Measurements from ENCODE around the gene ZNF81. TPM values are rescaled to one million over a fixed set of nuclear protein-coding genes. Genes with fewer than 3 reads are reported as not detected.

The ZNF81 gene
- total and polyA plus RNA-seq, 4 donors: 5.6 to 13.1 (median 8.4) TPM

GRCh38 chrX:47862680-47863079 is 26.0 kb downstream of the ZNF81 start:
- Histone ChIP-seq H3K27me3 (ENCODE audit: control insufficient read depth, insufficient read depth, low read length) (no peaks in the 10 kb centered on the region), H3K4me1 (ENCODE audit: control insufficient read depth, insufficient read depth, low read length) (no peaks in the 10 kb centered on the region), H3K9me3 (ENCODE audit: control insufficient read depth, insufficient read depth, low read length) (no peaks in the 10 kb centered on the region), H3K36me3 (ENCODE audit: control insufficient read depth, insufficient read depth, low read length) (no peaks in the 10 kb centered on the region), H3K4me3 (ENCODE audit: low read depth, low read length) (no peak overlapping the region), H3K27ac (ENCODE audit: low read depth, low read length) (no peak overlapping the region)
- DNase-seq (ENCODE audit: low read depth in 4 of 6, low spot score in 6 of 6): no peak
- 25% methylated on average over 2 of the region's 2 CpGs for WGBS (ENCODE audit: insufficient coverage)

GRCh38 chrX:47863187-47863586 is 26.5 kb downstream of the ZNF81 start:
- DNase-seq (ENCODE audit: low read depth in 4 of 6, low spot score in 6 of 6): peak in 1 of 6 donors; percentile 1
- H3K36me3 ChIP-seq (ENCODE audit: control insufficient read depth, insufficient read depth, low read length): no peaks in the 10 kb centered on the region
- H3K4me1 ChIP-seq (ENCODE audit: control insufficient read depth, insufficient read depth, low read length): no peaks in the 10 kb centered on the region
- no peak overlapping the region for H3K27ac ChIP-seq (ENCODE audit: low read depth, low read length)
- no CpG with 5 or more reads among the region's 2 CpGs for WGBS (ENCODE audit: insufficient coverage)
- H3K9me3 ChIP-seq (ENCODE audit: control insufficient read depth, insufficient read depth, low read length): no peaks in the 10 kb centered on the region
- H3K4me3 ChIP-seq (ENCODE audit: low read depth, low read length): no peak overlapping the region
- no peaks in the 10 kb centered on the region for H3K27me3 ChIP-seq (ENCODE audit: control insufficient read depth, insufficient read depth, low read length)

DNA sequence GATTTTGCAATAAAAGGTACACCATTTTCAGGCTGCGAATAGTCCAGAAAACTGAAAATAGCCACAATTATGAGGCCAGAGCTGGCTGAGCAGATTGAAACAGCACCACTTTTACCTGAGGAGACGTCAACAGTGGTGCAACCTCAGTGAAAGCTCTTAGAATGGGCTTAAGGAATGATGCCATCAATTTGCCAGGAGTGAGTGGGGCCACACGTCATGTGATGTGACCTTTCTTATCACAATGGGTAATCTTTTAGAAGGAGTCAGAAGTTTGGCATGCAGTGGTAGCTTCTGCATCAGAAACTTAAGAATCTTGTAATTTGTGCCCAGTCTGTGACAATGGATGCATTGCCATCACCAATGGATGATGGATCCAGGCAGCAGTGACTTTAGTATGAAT is 27.6 kb downstream of the ZNF81 start:
- 82% methylated on average over 3 of the region's 3 CpGs for WGBS (ENCODE audit: insufficient coverage)
- no peak overlapping the region for H3K4me3 ChIP-seq (ENCODE audit: low read depth, low read length)
- no peaks in the 10 kb centered on the region for H3K4me1 ChIP-seq (ENCODE audit: control insufficient read depth, insufficient read depth, low read length)
- H3K9me3 ChIP-seq (ENCODE audit: control insufficient read depth, insufficient read depth, low read length): no peaks in the 10 kb centered on the region
- H3K27me3 ChIP-seq (ENCODE audit: control insufficient read depth, insufficient read depth, low read length): no peaks in the 10 kb centered on the region
- no peaks in the 10 kb centered on the region for H3K36me3 ChIP-seq (ENCODE audit: control insufficient read depth, insufficient read depth, low read length)
- no peak overlapping the region for H3K27ac ChIP-seq (ENCODE audit: low read depth, low read length)
- DNase-seq (ENCODE audit: low read depth in 4 of 6, low spot score in 6 of 6): no peak

- Histone ChIP-seq H3K4me3 (ENCODE audit: low read depth, low read length) (no peak overlapping the region), H3K27me3 (ENCODE audit: control insufficient read depth, insufficient read depth, low read length) (no peaks in the 10 kb centered on the region), H3K36me3 (ENCODE audit: control insufficient read depth, insufficient read depth, low read length) (no peaks in the 10 kb centered on the region), H3K27ac (ENCODE audit: low read depth, low read length) (no peak overlapping the region), H3K9me3 (ENCODE audit: control insufficient read depth, insufficient read depth, low read length) (no peaks in the 10 kb centered on the region), H3K4me1 (ENCODE audit: control insufficient read depth, insufficient read depth, low read length) (no peaks in the 10 kb centered on the region)
- 71% methylated on average over 1 of the region's 1 CpG for WGBS (ENCODE audit: insufficient coverage)
- DNase-seq (ENCODE audit: low read depth in 4 of 6, low spot score in 6 of 6): no peak
Measured at GRCh38 chrX:47864785-47865184, 28.1 kb downstream of the ZNF81 start.

DNA sequence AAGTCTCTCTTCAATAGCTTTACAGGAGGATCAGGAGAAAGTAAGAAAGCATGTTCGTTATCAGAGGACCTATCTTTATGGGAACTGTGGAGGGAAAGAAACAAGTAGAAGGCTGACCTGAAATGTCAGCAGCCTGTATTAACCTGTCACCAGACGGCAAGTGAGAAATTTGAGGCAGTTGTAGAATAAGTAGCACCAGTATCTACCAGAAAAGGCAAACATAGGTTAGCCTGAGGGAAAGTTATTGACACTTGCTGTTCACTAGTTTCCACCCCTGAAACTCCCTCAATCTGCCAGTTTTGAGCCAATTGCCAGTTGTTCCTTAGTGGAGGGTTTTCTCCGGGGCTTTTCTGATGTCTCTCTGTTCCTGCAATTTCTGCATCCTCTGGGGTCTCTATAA is 36.4 kb downstream of the ZNF81 start:
- Histone ChIP-seq H3K27me3 (ENCODE audit: control insufficient read depth, insufficient read depth, low read length) (no peaks in the 10 kb centered on the region), H3K36me3 (ENCODE audit: control insufficient read depth, insufficient read depth, low read length) (no peaks in the 10 kb centered on the region), H3K27ac (ENCODE audit: low read depth, low read length) (no peak overlapping the region), H3K4me3 (ENCODE audit: low read depth, low read length) (no peak overlapping the region), H3K9me3 (ENCODE audit: control insufficient read depth, insufficient read depth, low read length) (no peaks in the 10 kb centered on the region), H3K4me1 (ENCODE audit: control insufficient read depth, insufficient read depth, low read length) (no peaks in the 10 kb centered on the region)
- no peak for DNase-seq (ENCODE audit: low read depth in 4 of 6, low spot score in 6 of 6)
- WGBS (ENCODE audit: insufficient coverage): 45% methylated on average over 2 of the region's 3 CpGs

DNA sequence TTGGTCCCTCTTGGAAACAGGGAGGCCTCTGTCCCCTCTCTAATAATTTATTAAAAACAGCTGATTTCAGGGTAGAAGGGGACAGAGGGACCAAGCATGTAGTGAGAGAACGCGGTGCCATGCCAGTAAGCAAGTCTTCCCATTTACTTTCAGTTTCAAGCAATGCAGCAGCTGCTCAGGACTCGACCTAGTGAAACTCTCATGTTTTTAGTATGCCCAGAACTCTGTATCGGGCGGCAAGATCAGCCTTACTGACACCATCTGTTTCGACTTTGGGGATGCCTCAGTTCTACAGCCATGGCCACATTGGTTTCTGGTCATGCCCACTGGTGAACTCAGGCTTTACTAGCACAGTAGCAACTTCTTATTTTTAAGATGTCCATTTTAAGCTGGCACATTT is 40.6 kb downstream of the ZNF81 start:
- 82% methylated on average over 6 of the region's 6 CpGs for WGBS (ENCODE audit: insufficient coverage)
- H3K36me3 ChIP-seq (ENCODE audit: control insufficient read depth, insufficient read depth, low read length): no peaks in the 10 kb centered on the region
- no peaks in the 10 kb centered on the region for H3K27me3 ChIP-seq (ENCODE audit: control insufficient read depth, insufficient read depth, low read length)
- H3K9me3 ChIP-seq (ENCODE audit: control insufficient read depth, insufficient read depth, low read length): no peaks in the 10 kb centered on the region
- H3K4me3 ChIP-seq (ENCODE audit: low read depth, low read length): no peak overlapping the region
- no peaks in the 10 kb centered on the region for H3K4me1 ChIP-seq (ENCODE audit: control insufficient read depth, insufficient read depth, low read length)
- no peak overlapping the region for H3K27ac ChIP-seq (ENCODE audit: low read depth, low read length)
- DNase-seq (ENCODE audit: low read depth in 4 of 6, low spot score in 6 of 6): no peak

DNA sequence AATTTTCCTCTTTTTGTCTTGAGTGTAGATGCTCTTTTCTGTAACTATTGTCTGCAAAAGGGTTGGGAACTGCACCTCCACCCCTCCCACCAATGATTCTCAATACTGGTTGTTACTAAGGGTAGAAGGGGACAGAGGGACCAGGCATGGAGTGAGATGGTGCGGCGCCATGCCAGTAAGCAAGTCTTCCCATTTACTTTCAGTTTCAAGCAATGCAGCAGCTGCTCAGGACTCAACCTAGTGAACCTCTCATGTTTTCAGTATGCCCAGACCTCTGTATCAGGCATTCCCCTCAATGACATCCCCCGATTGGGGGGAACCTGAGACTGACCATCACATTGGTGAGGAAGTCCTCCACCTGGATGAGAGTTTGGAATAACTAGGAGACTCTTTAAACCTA is 41.5 kb downstream of the ZNF81 start:
- no CpG with 5 or more reads among the region's 3 CpGs for WGBS (ENCODE audit: insufficient coverage)
- no peak overlapping the region for H3K4me3 ChIP-seq (ENCODE audit: low read depth, low read length)
- H3K27ac ChIP-seq (ENCODE audit: low read depth, low read length): no peak overlapping the region

GRCh38 chrX:47879463-47879862 is 42.8 kb downstream of the ZNF81 start:
- Histone ChIP-seq H3K9me3 (ENCODE audit: control insufficient read depth, insufficient read depth, low read length) (no peaks in the 10 kb centered on the region), H3K4me3 (ENCODE audit: low read depth, low read length) (no peak overlapping the region), H3K36me3 (ENCODE audit: control insufficient read depth, insufficient read depth, low read length) (no peaks in the 10 kb centered on the region), H3K4me1 (ENCODE audit: control insufficient read depth, insufficient read depth, low read length) (no peaks in the 10 kb centered on the region), H3K27me3 (ENCODE audit: control insufficient read depth, insufficient read depth, low read length) (no peaks in the 10 kb centered on the region), H3K27ac (ENCODE audit: low read depth, low read length) (no peak overlapping the region)
- 100% methylated on average over 1 of the region's 2 CpGs for WGBS (ENCODE audit: insufficient coverage)
- DNase-seq (ENCODE audit: low read depth in 4 of 6, low spot score in 6 of 6): no peak

More for the DNA sequence above, 41.5 kb downstream of the ZNF81 start:
- Histone ChIP-seq H3K36me3 (ENCODE audit: control insufficient read depth, insufficient read depth, low read length) (no peaks in the 10 kb centered on the region), H3K4me1 (ENCODE audit: control insufficient read depth, insufficient read depth, low read length) (no peaks in the 10 kb centered on the region), H3K27me3 (ENCODE audit: control insufficient read depth, insufficient read depth, low read length) (no peaks in the 10 kb centered on the region), H3K9me3 (ENCODE audit: control insufficient read depth, insufficient read depth, low read length) (no peaks in the 10 kb centered on the region)
- DNase-seq (ENCODE audit: low read depth in 4 of 6, low spot score in 6 of 6): no peak

DNA sequence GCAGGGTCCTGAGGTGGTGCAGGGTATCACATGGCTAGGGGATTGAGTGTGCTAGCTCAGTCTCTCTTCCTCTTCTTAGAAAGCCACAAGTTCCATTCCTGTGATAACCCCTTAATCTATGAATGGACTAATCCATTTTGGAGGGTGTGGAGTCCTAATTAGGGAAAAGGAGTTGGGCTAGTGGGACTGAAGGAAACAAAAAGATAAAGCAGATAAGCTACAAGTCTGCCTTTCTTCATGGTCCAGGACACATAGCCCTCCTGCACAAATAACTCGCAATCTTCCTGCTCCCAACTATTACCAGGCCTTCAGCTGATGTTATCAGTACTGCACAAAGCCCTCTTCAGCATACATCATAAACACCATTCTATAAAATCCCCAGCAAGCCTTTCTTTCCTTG is 44.2 kb downstream of the ZNF81 start:
- DNase-seq (ENCODE audit: low read depth in 4 of 6, low spot score in 6 of 6): no peak
- Histone ChIP-seq H3K9me3 (ENCODE audit: control insufficient read depth, insufficient read depth, low read length) (no peaks in the 10 kb centered on the region), H3K36me3 (ENCODE audit: control insufficient read depth, insufficient read depth, low read length) (no peaks in the 10 kb centered on the region), H3K4me1 (ENCODE audit: control insufficient read depth, insufficient read depth, low read length) (no peaks in the 10 kb centered on the region), H3K27ac (ENCODE audit: low read depth, low read length) (no peak overlapping the region), H3K4me3 (ENCODE audit: low read depth, low read length) (no peak overlapping the region), H3K27me3 (ENCODE audit: control insufficient read depth, insufficient read depth, low read length) (no peaks in the 10 kb centered on the region)
- WGBS (ENCODE audit: insufficient coverage): 60% methylated on average over 1 of the region's 1 CpG

DNA sequence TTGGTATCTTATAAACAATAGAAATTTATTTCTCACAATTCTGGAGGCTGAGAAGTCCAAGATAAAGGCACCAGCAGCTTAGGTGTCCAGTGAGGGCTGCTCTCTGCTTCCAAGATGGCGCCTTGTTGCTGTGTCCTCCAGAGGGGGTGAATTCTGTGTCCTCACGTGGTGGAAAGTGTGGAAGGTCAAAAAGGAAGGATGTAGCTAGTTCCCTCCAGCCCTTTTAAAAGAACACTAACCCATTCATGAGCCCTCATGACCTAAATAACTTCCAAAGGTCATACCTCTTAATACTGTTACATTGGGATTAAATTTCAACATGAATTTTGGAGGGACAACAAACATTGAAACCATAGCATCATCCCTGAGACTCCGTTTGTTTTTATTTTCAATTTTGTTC is 48.8 kb downstream of the ZNF81 start:
- no peak overlapping the region for H3K27ac ChIP-seq (ENCODE audit: low read depth, low read length)
- no CpG with 5 or more reads among the region's 3 CpGs for WGBS (ENCODE audit: insufficient coverage)
- no peak overlapping the region for H3K4me3 ChIP-seq (ENCODE audit: low read depth, low read length)
- H3K36me3 ChIP-seq (ENCODE audit: control insufficient read depth, insufficient read depth, low read length): no peaks in the 10 kb centered on the region
- DNase-seq (ENCODE audit: low read depth in 4 of 6, low spot score in 6 of 6): no peak
- H3K4me1 ChIP-seq (ENCODE audit: control insufficient read depth, insufficient read depth, low read length): no peaks in the 10 kb centered on the region
- no peaks in the 10 kb centered on the region for H3K9me3 ChIP-seq (ENCODE audit: control insufficient read depth, insufficient read depth, low read length)
- no peaks in the 10 kb centered on the region for H3K27me3 ChIP-seq (ENCODE audit: control insufficient read depth, insufficient read depth, low read length)

Measured in spinal cord (tissue), 10 donors.